GM18505 (cell line): ENCODE measurements around the gene IFT20.
"Not testable (repeated sequence)": the region's sequence is repeated elsewhere in the genome, so short reads cannot be mapped to it uniquely, and the experiment has no call there.

ENCODE experiments used
- ATAC-seq: cut with Tn5 transposase; IDR thresholded peaks from one replicate; pipeline ENCODE4 v1.9.1; 2021; ENCODE audit not compliant: unreplicated experiment
- POLR2A ChIP-seq: IDR thresholded peaks from 4 replicates; pipeline ENCODE4 v1.6.1; 2011; ENCODE audit warnings: borderline replicate concordance; ENCODE audit not compliant: insufficient read depth, insufficient read length; ENCODE audit errors: extremely low read depth

IFT20 gene

GRCh38 chr17:28293994-28294393, 41.3 kb downstream of the IFT20 start:
- no peak for ATAC-seq
- TF ChIP-seq POLR2A, result no peak

- not testable (repeated sequence) for ATAC-seq
Measured at GRCh38 chr17:28292878-28293277, 42.4 kb downstream of the IFT20 start.

GRCh38 chr17:28291780-28292330, 43.4 kb downstream of the IFT20 start:
- ATAC-seq, result no peak
- no peak for TF ChIP-seq POLR2A

- ATAC-seq, result no peak
- TF ChIP-seq POLR2A, result no peak
Measured at GRCh38 chr17:28290703-28291102, 44.6 kb downstream of the IFT20 start.

- no peak for ATAC-seq
- no peak for TF ChIP-seq POLR2A
Measured at GRCh38 chr17:28285965-28286364, 49.3 kb downstream of the IFT20 start.

DNA sequence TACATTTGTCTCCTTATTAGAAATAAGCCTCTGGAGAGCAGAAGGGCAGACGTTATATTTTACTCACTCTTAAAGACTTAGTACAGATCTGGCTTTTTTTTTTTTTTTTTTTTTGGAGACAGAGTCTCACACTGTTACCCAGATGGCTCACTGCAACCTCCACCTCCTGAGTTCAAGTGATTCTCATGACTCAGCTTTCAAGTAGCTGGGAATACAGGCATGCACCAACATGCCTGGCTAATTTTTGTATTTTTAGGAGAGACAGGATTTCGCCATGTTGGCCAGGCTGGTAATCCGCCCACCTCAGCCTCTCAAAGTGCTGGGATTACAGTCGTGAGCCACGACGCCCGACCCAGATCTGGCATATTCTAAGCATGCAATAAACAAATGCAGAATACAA, 52.7 kb downstream of the IFT20 start:
- ATAC-seq, result no peak
- TF ChIP-seq POLR2A, result no peak

DNA sequence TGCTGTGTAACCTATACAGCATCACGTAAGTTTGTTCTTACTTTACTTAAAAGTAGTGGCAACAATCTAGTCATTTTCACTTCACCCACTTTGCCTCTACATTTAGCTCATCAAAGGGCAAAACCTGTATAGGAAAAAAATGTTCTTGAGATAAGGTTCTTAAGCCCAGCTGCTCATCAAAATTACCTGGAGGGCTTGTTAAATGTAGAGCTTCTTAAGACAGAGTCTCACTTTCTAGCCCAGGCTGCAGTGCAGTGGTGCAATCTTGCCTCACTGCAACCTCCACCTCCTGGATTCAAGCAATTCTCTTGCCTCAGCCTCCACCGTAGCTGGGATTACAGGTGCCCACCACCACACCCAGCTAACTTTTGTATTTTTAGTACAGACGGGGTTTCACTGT, 54.4 kb downstream of the IFT20 start:
- ATAC-seq, result no peak

GRCh38 chr17:28279411-28279810, 55.9 kb downstream of the IFT20 start:
- no peak for ATAC-seq
- no peak for TF ChIP-seq POLR2A

More for the DNA sequence above, 54.4 kb downstream of the IFT20 start:
- no peak for TF ChIP-seq POLR2A
